HG03575 (cell line): Measurements from ENCODE around the gene SYCE3.

Experiments used
- ATAC-seq: cut with Tn5 transposase; IDR thresholded peaks from one replicate; pipeline ENCODE4 v1.9.1; 2021; ENCODE audit not compliant: unreplicated experiment, insufficient number of reproducible peaks, low FRiP score; ENCODE audit errors: extremely low read depth

Gene SYCE3

DNA sequence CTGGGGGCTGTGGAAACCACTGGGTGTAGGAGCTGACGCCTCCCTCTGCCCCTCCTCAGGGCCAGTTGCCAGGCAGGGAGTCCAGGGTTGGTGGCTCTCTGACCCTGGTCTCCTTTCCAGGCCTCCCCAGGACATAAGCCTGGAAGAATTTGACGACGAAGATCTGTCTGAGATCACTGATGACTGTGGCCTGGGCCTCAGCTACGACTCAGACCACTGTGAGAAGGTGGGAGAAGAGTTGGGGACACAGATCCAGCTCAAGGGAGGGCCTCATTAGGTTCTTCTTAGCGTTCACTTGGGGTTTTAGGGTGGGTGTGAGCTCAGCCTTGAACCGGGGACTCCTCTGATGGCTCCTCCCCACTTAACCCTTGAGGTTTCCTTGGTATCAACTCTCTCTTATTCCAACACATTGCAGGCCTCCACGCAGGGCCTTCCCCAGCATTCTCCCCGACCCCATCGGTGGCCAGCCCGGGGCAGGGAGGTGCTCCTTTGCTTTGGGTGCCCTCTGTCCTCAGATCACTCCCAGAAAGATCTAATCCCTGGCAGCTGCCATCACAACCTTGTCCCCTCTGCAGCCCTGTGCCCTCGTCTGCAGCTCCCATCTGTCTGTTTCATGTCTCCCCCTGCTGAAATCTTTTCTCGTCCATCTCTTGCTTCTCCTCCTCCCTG lies 39.1 kb upstream of the SYCE3 start:
- ATAC-seq, result no peak

DNA sequence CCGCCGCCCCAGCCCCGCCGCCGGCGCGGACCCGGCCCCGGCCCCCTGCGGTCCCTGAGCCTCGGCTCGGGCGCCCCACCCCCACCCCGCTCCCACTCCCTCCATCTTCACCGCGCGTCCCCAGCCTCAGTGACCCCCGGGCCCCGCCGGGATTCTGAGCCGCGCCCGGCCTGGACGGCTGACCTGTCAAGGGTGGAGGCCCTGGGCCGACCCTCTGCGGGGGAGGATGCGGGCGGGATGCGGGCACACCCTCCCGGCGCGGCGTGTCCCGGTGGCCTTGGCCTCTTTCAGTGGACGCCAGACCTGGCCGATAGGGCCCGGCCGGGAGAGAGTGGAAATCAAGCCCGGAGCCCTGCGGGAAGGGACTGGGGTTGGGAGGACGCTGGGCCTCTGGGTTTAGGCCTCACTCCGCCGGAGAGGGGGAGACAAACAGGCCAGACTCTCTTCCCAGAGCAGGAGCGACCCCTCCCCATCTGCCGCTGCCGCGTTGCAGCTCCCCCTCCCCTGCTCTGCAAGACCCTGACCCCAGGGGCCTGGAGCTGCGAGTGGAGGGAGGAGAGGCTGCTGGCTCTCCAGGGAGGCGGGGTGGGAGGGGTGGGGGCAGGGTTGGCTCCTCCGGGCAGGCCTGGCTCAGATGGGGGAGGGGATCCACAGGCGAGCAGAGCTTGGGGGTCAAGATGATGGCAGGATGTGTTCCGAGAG lies 38.4 kb upstream of the SYCE3 start:
- ATAC-seq, result no peak

DNA sequence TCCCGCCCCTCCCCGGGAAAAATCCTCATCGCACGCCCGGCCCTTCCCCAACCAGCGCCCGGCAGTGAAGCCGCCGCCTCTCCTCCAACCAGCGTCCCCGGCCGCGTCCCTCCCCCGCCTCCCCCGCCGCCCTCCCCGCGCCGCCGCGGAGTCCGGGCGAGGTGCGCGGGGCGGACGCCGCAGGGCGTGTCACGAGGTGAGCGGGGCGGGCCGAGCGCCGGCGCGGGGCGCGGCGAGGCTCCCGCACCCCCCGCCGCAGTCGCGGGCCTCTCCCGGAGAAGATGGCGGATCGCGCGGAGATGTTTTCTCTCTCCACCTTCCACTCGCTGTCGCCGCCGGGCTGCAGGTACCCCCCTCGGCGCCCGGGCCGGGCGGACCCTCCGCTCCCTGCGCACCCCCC lies 37.8 kb upstream of the SYCE3 start, which contains the start of gene MAPK8IP2:
MAPK8IP2 (plus strand) TSS at position 256 of the 400 bp plus-strand sequence; CDS start at position 282, 26 bp downstream.
- ATAC-seq, result no peak

DNA sequence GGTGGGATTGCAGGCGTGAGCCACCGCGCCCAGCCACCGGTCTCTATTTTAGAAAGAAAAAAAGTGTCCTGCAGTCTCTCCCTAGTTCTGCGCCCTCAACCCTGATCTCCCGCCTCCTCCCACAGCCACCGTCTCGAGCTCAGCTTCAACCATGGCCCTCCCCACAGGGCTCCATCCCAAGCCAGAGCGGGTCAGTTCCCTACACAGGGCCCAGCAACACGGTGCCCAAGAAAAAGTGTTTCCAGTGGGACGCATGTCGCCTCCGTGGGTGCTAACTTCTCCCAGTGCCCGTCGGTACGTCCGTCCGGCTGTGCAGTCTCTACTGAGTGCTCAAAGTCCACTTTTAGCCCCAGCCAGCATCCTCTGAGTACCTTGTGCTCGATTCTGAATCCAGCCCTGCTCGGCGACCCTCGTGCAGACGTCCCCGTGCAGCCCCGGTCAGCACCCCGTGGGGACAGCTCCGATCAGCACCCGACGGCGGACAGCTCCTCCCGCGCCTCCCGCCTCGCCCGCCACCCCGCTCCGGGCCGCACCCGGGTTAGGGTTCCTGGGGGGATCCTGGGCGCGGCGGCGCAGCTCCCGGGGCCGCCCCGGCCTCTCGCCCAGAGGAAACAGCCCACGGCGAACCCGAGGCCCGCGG lies 37.2 kb upstream of the SYCE3 start:
- ATAC-seq, result no peak

DNA sequence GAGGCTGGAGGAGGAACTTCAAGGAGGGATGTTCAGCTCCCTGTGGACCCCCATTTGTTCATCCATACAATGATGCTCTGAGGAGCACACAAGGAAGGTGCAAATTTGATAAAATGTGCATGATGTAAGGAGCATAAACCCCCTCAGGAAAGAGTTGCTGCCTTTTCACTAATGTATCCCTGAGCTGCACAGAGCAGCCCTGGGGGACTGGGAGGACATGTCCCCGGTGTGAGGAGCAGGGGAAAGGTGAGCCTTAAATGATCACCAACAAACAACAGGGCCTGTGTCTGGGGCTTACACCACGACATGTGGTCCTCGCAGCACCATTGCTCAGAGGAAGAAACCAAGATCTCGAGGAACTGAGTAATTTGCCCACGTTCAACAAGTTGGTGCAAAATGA lies 34.4 kb upstream of the SYCE3 start:
- ATAC-seq, result no peak

DNA sequence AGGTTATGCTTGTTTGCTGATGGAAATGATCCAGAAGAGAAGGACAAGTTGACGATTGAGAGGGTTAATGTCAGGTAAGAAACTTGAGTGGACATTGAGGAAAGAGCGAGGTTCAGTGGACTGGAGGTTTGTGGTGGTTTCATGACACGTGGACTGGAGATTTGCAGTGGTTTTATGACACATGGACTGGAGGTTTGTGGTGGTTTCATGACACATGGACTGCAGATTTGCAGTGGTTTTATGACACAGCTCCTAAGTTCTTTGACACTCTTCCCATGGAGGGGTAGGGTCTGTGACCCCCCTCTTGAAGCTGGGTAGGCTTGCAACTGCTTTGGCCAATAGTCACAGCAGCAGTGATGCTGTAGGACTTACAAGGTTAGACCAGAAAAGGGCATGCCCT lies 32.5 kb upstream of the SYCE3 start:
- ATAC-seq, result no peak

DNA sequence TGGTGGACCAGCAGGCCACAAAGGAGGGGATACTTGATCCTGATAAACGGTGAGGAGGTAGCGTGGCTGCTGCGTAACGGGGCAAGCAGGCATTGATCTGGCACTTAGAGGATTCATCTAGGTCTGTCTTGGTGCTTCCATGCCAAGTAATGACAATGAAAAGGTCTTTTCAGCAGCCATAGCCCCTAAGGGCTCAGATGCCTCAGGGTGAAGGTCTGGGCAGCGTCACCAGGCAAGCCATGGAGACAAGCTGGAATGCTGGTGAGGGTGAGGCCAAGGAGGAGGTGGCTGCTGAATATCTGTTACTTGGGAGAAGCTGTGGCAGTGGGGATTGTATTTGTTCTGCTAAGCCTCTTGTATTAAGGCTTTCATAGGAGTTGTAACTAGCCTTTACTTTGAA lies 24.7 kb upstream of the SYCE3 start:
- ATAC-seq, result no peak

DNA sequence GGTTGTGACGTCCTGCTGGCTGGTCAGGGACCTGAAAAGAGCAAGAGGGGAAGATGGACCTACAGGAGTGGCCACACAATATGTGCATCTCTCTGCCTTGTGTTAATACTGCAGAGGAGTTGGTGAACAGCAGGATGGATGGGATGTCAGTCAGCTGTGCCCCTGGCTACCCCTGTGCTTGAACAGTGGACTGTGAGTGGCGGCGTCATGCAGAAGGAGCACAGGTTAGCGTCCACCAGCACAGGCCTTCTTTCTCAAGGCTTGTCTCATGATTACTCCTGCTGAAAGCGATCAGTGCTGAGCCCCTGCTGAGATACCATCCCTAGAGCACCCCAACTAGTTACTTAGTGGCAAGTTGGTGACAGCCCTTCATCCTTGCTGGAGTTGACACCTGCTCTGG lies 23.7 kb upstream of the SYCE3 start:
- ATAC-seq, result no peak

DNA sequence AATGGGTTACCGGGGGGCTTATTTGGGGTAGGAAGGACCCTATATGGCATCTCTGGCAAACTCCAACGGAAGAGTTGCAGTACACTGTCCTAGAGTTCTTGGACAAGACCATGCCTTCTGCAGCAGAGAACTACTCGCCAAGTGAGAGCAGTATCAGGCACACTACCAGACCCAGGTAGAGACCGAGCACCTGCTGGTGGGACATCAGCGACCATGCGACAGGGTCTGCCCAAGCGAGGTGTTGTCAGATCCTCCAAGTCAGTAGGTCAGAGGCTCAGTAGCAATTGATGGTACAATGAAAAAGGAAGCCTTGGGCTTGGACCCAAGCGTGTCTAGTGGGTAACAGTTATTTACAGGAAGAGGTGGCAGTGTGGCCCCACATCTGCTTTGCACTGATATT lies 23.1 kb upstream of the SYCE3 start:
- ATAC-seq, result no peak

DNA sequence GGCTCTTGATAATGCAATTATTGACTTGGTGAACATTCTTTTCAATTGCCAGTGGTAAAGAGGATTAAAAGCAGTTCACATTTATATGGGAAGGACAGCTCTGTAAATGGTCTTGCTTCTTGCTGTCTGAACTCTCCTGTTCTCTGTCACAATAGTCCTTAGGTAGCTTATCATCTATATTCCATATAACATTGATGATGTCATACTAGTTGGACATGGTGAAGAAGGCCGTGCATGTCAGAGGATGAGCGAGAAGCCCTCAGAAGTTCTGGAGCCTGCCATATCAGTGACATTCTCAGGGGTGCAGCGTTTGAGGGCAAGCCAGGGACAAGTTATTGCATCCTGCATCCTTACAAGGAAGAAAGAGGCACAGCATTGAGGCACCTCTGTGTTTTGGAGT lies 22.5 kb upstream of the SYCE3 start:
- ATAC-seq, result no peak

DNA sequence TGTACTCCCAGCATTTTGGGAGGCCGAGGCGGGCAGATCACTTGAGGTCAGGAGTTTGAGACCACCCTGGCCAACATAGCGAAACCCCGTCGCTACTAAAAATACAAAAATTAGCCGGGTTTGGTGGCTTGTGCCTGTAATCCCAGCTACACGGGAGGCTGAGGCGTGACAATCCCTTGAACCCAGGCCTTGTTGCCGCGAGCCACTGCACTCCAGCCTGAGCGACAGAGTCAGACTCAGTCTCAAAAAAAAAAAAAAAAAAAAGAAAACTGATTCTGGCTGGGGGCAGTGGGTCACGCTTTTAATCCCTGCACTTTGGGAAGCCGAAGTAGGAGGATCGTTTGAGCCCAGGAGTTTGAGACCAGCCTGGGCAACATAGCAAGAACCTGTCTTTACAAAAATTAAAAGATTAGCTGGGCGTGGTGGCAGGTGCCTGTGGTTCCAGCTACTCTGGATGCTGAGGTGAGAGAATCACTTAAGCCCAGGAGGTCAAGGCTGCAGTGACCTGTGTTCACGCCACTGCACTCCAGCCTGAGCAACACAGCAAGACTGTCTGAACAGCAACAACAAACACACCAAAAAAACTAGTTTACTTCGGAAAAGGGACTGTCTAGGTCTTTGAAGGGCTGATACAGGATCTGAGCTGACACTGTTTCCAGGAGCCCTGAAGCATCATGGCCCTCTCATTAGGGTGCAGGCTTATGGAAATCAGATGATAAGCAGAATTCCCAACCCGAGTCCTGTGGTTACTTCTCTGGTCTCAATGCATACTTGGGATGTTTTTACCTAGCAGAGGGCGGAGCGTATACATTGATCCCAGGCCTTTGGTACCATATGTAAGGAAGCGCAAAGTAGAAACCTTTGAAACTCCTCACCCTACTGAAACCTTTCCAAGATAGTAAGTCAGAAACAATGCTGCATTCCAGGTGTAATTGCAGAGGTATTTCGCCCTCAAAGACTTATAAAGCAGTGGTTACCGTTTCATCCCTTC lies 21.7 kb upstream of the SYCE3 start:
- no peak for ATAC-seq

DNA sequence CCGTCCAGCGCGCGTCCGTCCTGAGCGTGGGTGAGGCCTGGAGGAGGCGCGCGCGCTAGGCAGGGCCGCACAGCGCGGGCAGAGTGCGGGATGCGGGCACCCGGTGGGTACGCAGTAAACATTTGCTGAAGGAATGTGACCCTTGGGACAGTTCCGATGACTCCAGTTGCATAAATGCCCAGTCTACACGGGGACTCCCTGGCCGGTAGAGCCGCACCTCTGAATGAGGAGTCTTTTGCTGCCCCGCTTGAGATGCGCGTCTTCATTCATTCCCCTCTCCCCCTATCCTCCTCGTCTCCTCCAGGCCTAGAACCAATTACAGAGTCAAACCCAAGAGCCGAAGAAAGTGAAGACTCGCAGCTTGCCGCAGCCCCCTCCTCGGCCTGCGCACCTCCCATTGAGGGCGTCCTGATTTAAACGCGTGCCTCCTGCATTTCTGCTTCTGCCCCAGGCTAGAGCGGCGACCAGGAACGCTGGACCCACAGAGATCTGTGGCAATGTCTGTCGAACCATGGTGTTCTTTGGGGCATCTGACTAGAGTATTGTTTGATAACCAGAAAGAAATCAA lies 20.7 kb upstream of the SYCE3 start:
- no peak for ATAC-seq

DNA sequence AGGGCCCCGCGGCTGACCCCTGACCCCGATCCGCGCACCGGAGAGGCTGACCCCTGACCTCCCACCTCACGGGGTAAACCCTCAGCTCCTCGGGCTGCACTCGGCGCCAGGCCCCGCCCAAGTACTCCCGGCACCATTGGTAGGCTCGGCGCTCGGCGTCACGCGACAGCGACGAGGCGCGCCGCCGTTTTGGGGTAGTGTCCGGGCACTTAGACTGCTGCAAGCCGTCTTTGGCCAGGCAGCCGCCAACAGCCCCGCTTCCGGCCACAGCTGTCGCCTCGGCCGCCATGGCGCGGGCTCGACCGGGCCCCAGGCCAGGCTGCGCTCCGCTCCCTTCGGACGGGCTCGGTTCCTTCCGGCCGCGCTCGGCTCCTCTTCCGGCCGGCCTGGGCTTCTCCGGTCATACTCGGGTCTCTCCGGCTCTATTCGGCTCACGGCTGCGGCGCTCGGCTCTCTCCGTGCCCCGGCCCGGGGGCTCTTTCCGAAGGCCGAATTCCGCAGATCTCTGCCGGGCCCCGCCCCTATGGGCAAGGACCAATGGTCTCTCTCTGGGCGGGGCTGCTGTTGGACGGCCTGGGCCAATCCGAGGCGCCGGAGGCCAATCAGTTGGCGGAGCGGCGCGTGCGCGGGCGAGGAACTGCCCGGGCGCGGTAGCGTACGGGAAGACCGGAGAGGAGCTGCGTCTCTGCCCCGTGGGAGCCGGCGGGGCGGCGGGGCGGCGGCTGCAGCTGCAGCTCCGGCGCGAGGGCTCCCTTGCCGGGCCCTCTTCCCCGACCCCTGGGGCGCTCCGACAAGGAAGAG lies 20.0 kb upstream of the SYCE3 start, which contains the start of gene CHKB:
CHKB (minus strand) TSS at position 357 of the 801 bp plus-strand sequence; CDS start at position 289, 68 bp downstream.
- ATAC-seq, result peak; percentile 49

DNA sequence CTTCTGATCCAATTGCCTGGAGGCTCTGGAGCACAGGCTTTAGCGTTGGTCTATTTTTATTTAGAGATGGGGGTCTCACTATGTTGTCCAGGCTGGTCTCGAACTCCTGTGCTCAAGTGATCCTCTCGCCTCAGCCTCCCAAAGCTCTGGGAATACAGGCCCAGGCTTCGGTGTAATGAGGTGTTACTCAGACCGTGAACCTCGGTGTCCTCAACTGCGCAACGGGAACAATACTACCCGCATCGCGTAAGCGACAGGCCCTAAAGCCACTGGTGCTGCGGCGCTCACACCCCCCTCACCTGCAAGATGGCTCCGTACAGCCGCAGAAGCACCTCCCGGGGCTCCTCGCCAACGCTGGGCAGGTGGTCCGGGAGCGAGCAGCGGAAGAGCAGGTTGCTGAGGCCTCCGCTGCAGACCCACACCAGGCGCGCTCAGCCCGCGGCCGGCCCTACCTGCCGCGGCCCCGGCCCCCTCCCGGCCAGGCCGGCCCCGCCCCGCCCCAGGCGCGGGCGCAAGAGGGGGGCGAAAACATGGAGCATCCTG lies 19.3 kb upstream of the SYCE3 start:
- ATAC-seq, result no peak

DNA sequence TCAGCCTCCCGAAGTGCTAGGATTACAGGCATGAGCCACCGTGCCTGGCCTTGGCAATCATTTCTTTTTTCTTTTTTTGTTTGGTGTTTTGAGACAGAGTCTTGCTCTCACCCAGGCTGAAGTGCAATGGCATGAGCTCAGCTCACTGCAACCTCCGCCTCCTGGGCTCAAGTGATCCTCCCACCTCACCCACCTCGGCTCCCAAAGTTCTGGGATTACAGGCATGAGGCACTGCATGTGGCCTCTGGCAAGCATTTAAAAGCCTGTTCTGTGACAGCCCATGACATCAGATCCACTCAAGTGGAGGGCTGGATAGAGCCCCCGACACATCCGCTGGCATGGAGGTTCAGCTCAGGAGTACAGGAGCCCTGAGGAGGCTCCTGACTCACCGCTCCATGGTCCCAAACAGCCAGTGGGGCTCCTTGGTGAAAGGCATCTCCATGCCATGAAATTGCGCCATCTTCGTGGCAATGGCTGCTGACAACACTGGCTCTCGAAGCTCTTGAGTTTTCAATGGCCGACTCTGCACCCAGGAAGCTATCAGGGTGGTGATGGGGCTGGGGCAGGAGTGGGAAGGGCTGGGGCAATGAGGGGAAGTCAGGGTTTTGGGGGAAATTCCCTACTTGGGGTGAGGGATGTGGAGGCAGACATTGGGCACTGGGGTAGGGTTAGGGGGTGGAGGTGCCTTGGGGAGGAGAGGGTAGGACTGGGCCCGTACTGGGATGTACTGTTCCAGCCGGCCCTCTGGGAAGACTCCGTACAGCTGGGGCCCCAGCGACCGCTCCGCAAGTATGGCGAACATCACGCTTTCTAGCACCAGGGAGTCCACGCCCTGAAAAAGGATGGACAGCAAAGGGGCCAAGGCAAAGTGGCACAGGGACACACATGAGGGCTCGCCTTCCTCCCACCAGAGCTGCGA lies 18.6 kb upstream of the SYCE3 start:
- no peak for ATAC-seq

DNA sequence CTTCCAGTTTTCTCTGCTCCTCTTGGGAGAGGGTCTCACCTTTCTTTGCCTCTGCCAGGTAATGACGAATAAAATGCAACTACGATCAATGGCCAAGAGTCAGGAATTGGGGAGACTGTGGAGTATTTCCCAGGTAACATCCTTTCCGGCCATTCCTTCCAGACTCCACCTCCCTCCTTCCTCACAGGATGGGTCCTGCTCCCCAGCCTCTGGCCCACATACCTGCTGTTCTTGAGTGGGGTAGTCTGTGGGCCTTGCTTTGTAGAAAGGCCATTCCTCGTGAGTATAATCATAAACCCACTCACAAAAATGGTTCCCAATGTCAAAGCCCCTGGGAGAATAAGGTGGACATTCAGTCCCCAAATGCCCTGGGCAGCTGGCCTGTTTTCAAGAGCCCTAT lies 17.0 kb upstream of the SYCE3 start:
- ATAC-seq, result no peak
